GM21423 (cell line): ENCODE measurements around the gene PARP2.
"Not testable (repeated sequence)": the region's sequence is repeated elsewhere in the genome, so short reads cannot be mapped to it uniquely, and the experiment has no call there.

ENCODE experiments used
- ATAC-seq: cut with Tn5 transposase; IDR thresholded peaks from one replicate; pipeline ENCODE4 v1.9.1; 2021; ENCODE audit warnings: mild to moderate bottlenecking, moderate library complexity; ENCODE audit not compliant: unreplicated experiment

PARP2 gene

DNA sequence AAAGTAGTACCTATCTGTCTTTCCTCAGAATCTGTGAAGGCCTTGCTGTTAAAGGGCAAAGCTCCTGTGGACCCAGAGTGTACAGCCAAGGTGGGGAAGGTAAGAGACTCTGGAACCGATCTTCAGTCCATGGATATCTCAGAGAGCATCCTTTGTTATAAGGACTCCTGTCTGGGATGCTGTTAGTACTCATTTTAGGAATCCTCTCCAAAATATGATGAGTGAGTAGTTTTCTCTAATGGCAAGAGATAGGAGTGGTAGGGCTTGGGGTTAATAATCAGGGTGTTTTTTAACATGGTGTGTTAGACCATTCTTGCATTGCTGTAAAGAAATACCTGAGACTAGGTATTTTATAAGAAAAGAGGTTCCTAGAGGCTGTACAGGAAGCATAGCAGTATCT lies 1.9 kb downstream of the PARP2 start:
- no peak for ATAC-seq

DNA sequence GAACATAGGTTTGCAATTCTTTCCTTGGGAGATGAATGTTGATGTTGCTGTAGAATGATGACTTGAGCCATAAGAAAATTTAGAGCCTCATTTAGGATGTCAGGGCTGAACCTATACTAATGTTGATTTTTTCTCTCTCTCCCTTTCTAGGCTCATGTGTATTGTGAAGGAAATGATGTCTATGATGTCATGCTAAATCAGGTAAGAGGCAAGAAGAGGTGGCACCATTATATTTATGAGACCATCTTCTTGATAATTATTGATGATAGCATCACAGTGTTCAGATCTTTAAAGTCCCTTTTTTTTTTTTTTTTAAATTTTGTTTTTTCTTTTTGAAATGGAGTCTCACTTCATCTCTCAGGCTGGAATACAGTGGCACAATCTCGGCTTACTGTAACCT lies 3.3 kb downstream of the PARP2 start:
- no peak for ATAC-seq

DNA sequence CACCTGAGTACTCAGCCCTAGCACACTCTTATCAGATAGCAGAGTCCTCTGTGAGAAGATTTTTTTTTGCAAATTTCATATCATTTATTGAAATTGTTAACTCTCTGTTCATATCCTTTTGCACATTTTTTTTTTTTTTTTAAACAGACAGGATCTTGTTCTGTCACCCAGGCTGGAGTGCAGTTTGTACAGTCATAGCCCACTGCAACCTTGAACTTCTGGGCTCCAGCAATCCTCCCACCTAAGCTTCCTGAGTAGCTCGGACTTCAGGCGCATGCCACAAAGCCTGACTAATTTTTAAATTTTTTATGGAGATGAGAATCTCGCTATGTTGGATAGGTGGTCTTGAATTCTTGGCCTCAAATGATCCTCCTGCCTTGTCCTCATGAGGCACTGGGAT lies 4.3 kb downstream of the PARP2 start:
- ATAC-seq = no peak

DNA sequence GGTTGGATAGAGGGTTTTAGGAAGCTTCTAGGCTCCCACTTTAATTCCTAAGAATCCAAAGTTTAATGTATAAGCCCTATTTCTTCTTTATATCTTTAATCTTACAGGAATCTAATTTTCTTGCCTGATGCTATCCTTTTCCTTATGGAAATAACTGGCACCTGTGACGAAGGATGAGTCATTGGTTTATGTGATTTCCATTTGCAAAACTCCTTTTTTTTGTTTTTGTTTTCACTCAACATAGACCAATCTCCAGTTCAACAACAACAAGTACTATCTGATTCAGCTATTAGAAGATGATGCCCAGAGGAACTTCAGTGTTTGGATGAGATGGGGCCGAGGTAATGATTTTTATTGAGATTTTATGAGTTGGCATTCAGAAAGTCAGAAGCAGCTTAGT lies 6.8 kb downstream of the PARP2 start:
- no peak for ATAC-seq

DNA sequence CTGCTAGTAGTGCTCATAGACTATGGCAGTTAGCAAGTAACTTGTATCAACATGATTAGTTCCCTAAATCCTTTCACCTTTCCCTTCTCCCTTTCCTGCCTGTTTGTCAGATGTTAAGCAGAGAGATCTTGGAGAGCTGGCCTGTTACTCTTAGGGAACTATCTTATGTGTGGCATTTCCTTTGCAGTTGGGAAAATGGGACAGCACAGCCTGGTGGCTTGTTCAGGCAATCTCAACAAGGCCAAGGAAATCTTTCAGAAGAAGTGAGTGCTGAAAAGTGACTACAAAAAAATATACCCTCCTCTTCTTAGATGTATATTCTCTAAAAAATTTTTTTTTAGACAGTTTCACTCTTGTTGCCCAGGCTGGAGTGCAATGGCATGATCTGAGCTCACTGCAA lies 7.4 kb downstream of the PARP2 start:
- no peak for ATAC-seq

DNA sequence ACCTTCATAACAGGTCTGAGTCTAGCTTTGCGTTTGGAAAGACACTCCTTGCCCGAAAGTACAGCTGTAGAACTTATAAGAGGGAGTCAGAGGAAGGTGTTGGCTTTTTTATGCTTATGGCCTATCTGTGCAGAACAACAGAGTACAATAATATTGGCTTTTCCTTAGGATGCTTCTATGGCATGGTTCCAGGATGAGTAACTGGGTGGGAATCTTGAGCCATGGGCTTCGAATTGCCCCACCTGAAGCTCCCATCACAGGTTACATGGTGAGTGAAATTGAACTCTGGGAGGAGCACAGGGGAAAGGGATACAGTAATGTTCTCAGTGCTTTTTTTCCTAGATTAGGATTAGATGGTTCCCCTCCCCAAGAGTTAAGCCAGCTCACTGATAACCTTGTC lies 13.0 kb downstream of the PARP2 start:
- ATAC-seq = no peak

DNA sequence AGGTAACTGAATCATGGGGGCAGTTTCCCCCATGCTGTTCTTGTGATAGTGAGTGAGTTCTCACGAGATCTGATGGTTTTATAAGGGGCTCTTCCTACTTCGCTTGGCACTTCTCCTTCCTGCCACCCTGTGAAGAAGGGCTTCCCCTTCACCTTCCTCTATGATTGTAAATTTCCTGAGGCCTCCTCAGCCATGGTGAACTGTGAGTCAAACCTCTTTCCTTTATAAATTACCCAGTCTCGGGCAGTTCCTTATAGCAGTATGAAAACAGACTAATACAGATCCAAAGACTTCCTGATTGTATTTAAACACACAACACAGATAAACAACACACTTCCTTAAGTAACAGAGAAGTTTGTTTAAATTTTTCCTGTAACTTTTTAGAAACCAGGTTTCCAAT lies 15.0 kb downstream of the PARP2 start:
- not testable (repeated sequence) for ATAC-seq

DNA sequence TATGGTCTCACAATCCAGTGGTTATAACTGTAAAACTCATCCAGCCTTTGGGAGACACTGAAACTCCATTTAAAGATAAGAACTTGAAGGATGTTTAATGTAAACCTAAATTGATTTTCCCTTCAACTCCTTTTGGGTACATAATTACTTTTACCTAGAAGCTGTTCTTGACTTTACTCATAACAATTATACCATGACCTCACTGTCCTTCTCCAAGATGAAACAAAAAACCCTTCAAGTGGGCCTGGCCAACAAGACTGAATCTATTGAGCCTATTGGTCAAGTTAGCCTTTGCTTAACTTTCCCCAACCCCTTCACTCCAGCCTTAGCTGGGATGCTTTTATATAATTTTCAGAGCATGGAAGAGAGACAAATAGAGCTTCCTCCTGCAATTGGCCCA lies 22.5 kb downstream of the PARP2 start:
- no peak for ATAC-seq

DNA sequence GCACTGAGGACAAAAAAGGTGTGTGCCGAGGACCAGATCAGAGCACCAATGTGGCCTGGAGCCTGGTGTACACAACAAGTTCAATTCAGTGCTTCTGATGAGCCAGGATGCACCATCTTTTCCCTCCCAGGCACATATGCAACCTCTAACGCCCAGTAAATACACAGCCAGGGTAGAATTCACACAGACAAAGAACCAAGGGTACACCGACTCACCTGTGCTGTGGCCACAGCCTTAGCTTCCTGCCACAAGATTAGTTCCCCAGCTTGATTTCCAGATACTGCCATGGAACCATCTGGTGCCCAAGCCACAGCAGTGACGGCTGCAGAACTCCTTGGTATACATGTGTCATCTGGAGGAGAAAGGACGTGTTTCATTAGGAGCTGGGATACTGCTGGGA lies 29.4 kb downstream of the PARP2 start:
- ATAC-seq = no peak

DNA sequence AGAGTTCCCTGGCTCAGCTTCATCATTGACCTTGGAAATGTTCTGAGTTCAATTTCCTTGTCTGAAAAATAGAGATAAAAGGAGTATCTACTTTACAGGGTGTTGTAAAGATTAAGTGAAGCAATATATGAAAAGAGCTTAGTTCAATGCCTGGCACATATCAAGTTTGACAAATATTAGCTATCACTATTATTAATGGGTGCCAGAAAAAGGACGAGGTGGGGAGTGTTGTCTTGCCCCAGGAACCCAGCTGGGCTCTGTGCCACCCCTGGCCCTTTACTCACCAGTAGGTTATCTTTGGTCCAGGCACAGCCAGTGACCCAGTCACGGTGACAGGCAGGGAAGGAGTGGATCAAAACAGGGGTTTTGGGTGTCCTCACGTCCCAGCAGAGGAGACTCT lies 32.0 kb downstream of the PARP2 start:
- no peak for ATAC-seq

DNA sequence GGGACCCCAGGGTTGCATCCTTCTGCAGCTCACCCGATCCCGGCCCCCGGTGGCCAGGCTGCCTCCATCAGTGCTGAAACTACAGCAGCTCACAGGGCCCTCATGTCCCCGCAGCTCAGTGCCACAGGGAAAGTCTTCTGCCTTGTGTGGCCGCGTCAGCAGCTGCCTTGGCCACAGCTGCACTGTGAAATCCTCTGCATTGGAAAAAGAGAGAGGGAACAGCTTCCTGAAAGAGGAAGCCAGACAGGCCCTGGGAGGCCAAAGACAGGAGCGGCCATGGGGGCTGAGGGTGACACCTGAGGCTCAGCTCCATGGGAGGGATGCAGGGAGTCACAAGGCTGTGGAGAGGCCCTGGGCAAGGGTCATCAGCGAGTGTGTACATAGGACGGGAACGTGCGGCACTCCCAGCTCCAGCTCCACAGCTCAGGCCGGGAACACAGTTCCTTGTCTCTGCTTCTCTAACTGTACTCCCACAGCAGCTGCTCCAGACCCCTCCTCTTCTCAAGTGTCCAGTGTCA lies 32.7 kb downstream of the PARP2 start:
- ATAC-seq = no peak

DNA sequence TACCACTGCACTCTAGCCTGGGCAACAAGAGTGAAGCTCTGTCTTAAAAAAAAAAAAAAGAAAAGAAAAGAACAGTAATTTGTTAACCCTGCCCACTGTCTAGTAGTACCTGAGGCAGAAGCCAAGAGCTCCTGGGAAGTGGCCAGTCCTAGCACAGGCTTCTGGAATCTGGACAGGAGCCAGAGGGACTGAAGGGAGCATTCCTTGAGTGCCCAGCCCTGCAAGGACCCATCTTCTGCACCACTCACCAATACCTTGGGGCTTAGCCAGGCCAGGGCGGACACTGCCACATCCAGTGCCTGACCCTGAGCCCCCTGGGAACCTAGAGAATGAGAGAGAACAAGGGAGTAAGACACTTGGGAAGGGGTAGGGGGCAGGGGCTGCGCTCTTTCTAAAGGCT lies 33.7 kb downstream of the PARP2 start:
- no peak for ATAC-seq

DNA sequence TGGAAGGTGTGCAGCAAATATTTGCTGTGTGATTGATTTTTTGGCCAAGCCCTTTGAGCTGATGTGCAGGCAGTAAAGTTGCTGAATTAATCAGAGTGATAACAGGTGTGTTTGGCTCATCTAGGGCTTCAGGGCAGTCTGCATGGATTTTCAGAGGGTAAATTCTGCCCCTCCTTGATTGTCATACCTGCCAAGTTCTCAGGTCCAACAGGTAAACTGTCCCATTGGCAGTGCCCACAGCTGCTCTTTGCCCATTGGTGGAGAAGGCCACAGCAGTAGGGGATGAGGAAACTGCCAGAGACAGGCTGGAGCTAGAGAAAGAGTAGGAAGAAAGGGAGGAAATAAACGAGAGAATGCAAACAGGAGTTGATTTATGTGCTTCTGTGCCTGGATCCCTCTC lies 36.3 kb downstream of the PARP2 start:
- no peak for ATAC-seq

DNA sequence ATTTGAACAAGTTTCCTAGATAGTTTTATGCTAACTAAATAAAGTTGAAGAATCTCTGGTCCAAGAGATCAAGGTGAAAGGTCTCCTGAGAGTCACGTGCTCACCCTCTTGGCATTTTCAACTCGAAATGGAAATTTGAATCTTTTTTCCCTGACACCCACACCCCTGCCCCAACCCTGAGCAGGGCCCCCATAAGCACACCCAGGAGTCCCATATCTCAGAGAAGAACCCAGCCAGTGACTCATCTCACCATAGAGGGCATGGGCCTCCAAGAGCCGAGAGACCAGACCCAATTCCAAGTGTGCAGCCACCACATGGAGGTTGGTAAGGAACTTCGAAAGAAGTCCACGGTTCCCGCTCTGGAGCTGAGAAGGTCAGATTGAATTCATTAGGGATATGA lies 37.2 kb downstream of the PARP2 start:
- ATAC-seq = no peak

DNA sequence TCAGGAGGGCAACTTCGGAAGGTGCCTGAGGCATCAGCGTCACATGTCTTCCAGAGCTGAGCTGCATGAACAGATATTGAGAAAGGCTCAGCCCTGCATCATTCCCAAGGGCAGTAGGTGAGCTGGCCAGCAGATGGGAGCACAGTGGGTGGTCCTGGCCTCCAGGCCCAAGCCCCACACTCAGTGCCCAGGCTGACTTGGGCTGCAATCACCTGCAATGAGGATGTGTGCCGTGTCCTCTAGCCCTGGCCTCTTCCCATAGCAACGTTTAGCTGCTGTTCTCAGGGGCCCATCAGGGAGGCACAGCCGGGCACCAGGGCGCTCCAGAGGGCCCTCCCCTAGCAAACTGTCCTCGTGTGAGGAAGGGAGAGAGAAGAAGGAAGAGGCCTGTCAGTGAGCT lies 37.9 kb downstream of the PARP2 start:
- no peak for ATAC-seq

DNA sequence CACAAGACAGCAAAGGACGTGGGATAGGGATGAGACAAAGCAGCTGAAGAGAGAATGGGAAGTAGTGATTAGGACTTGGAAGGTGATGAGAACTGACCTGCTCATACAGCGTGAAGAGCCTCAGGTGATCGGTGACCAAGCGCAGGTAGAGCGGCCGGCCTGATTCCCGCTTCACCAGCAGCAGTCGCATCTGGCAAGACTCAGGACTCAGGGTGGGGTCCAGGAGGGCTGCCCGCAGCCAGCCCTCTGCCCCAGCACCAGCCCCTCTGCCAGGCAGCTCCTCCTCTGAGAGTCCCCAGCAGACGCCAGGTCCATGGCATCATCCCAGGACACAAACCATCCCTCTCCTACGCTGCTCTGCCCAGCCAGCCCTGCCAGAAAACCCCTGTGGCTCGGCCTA lies 39.1 kb downstream of the PARP2 start:
- no peak for ATAC-seq

DNA sequence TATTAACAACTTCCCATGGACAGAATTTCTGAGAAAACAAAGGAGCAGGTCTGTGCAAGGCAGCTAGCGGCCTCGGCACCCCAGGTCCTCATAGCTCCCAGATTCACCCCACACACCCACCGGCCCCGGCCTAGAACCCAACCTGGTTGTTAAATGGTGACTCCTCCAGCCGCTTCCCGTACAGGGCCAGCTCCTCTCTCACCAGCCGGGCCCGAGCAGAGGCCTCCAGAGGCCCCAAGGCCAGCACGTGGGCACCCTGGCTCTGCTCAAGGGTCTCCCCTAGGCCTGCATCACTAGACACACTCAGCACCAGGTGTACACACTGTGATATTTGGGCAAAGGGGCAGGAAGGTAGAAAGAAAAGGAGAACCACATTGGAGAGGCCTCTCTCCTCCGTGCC lies 39.6 kb downstream of the PARP2 start:
- no peak for ATAC-seq

DNA sequence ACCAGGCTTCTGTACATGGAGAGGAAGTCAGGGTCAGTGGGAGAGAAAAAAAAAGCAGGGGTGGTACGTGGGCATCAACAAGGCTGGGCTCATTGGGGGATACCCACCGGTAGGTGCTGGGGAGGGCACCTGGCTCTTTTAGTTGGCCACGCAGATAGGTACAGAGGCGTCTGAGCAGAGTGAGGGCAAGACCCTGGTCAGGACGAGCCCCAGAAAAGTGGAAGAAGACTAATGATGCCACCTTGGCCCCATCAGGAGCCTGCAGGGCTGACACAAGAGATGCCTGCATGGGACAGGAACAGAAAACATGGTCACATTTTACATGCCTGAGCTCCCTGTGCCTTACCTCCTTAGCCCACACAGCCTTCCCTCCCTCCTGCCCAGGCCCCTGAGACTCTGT lies 40.2 kb downstream of the PARP2 start:
- no peak for ATAC-seq

DNA sequence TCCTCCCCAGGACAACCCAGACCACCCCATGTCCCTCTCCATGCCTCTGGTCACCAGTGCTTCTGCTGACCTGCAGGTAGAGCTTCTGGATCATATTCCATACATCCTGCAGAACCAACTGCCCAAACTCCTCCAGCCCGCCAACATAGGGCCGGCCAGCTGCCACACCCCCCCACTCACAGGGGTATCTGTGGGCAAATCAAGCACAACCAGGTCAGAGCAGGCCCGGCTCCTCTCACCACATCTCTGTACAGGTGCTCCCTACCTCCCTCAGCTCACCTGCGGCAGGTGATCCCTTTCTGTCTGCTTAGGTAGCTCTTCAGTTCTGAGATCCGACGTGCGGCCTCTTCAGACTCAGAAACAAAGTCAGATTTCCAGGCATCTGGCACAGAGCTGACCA lies 40.9 kb downstream of the PARP2 start:
- ATAC-seq = no peak

DNA sequence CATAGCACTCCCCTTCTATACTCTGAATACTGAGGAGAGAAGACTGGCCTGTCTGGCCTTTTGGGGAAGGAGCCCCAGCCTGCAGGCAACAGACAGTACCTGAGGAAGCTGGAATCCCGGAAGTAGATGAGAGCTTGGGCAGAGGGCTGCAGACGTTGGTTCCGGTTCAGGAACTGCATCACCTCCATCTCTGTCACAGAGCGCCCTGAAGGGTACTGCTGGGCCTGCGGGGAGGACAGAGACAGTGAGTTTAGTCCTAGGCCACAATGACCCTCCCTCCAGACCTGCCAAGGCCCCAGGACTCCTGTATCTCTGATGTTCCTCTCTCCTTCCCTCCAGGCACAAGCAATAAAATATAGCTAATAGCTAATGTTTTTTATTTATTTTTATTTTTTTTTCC lies 41.5 kb downstream of the PARP2 start:
- ATAC-seq = no peak

DNA sequence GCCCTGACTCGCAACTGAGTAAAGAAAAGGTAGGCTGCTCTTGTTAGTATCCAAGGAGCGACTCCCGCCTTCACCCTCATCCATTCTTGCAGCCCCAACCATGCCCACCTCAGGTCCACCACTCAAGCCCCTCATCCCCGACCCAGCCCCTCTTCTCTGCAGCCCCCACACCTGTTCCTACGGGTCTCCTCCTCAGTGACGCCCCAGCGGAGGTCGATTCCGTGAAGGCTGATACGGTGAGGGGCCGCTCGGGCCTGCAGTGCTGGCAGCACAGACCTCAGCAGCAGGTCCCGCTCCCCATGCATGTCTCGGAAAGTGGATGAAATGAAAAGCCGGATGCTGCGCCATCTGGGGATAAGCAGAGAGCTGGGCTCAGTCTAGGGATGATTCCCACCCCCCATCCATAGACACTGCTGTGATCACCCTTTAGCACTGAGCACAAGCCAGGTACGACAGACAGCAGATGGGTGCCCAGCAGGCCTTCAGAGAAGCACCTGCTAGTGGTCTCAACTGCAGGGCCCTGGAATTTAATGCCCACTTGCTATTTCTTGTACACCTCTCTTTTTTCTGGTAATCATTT lies 42.9 kb downstream of the PARP2 start:
- ATAC-seq = no peak

DNA sequence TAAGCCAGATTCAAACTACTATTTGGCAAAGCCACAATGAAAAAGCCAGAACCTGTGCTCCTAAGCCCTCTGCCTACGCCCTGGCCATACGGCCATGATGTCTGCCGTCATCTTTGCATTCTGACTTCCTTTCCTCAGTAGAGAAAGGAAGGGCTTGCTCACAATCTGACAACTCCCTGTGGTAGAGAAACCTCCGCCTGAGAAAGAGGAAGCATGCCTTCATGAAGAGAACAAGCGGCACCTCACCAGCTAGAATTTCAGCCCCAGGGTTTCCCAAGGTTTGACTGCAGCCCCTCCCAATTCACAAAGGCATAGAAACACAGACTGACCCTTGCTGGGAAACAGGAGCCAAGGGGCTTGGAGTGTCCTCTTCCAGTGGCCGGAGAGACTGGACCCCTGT lies 44.1 kb downstream of the PARP2 start:
- no peak for ATAC-seq

DNA sequence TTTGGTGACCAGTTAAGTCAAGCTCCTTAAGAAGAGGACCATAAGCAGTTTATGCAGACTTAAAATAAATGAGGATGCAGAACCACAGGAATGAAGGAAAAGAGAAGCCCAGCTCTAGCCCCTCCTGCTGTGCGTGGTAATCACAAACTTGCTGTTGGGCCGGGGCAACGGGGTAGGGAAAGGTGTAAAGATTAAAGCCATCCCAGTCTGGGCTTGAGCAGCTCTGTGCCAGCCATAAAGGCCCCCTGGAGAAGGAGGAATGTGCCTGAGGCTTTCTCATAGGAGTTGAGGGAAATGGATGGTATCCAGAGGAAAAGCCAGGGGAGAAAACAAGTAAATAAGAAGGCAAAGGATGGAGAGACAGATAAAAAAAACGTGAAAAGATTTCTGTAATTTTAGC lies 44.7 kb downstream of the PARP2 start:
- no peak for ATAC-seq

DNA sequence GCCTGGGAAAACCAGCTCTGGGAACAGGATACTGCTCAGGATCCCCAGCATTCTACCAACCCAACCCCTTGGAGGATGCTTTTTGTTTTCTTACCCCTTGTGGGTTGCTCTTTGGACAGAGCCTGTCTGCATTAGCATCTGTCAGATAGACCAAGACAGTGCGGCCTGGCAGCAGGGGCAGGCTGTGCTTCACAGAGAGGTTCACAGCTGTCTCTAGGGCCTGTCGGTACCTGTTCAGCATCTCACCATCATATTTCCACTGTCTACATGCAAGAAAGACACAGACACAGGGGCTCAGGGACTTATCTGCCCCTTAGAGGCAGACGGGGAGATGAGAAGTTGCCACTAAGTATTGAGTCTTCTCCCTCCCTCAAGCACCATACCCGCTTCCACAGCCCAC lies 48.1 kb downstream of the PARP2 start:
- no peak for ATAC-seq
